Keratinocyte (primary cell): ENCODE measurements around the gene ZNF816. TPM values are rescaled to one million over a fixed set of nuclear protein-coding genes. Genes with fewer than 3 reads are reported as not detected.

ENCODE experiments used
- DNase-seq: peaks from one replicate; pipeline ENCODE4 v3.0.0-alpha.2; 2011; ENCODE audit warnings: low read depth, missing footprints, low spot score
- FAIRE-seq: peaks from 2 replicates; lab custom pipeline; 2011; peaks lifted over from hg19 to GRCh38; lab: Jason Lieb, UNC
- H2AFZ ChIP-seq: 2 replicates; pipeline ENCODE4 v1.6.0; 2012; ENCODE audit warnings: low read length, control low read depth, inconsistent platforms; ENCODE audit not compliant: control insufficient read depth
- H3K27ac ChIP-seq: 2 replicates; pipeline ENCODE4 v1.5.1; 2011; ENCODE audit warnings: low read length; ENCODE audit not compliant: control insufficient read depth, insufficient read depth
- H3K27me3 ChIP-seq: 3 replicates; pipeline ENCODE4 v1.6.0; 2011; ENCODE audit warnings: low read length; ENCODE audit not compliant: control insufficient read depth, insufficient read depth; ENCODE audit errors: extremely low read depth
- H3K36me3 ChIP-seq, 2 experiments: 2 replicates in 1 of 2; 3 replicates in 1 of 2; pipeline ENCODE4 v1.5.1; 2011; ENCODE audit warnings: low read length in 2 of 2, mild to moderate bottlenecking in 1 of 2; ENCODE audit not compliant: control insufficient read depth in 2 of 2, insufficient read depth in 2 of 2; ENCODE audit errors: extremely low read depth in 1 of 2
- H3K4me1 ChIP-seq: 3 replicates; pipeline ENCODE4 v1.5.1; 2011; ENCODE audit warnings: low read length; ENCODE audit not compliant: control insufficient read depth, insufficient read depth; ENCODE audit errors: extremely low read depth
- H3K4me2 ChIP-seq: 3 replicates; pipeline ENCODE4 v1.6.0; 2011; ENCODE audit warnings: low read depth, low read length; ENCODE audit not compliant: control insufficient read depth, insufficient read depth; ENCODE audit errors: extremely low read depth
- H3K4me3 ChIP-seq, 3 experiments: fragments of 200-600 bp in 1 of 3; sonication (generic) in 1 of 3; 2 replicates in 2 of 3; 3 replicates in 1 of 3; pipeline ENCODE4 v1.5.1; 2011 to 2016; ENCODE audit warnings: low read length in 3 of 3, mild to moderate bottlenecking in 3 of 3, control low read depth in 2 of 3, inconsistent platforms in 1 of 3, low read depth in 1 of 3, mixed read lengths in 1 of 3, mixed run types in 1 of 3, moderate library complexity in 1 of 3; ENCODE audit not compliant: control insufficient read depth in 2 of 3, insufficient read depth in 2 of 3; ENCODE audit errors: extremely low read depth in 1 of 3
- H3K79me2 ChIP-seq: 2 replicates; pipeline ENCODE4 v1.6.0; 2012; ENCODE audit warnings: low read length; ENCODE audit not compliant: control insufficient read depth, insufficient read depth
- H3K9ac ChIP-seq: 3 replicates; pipeline ENCODE4 v1.6.0; 2011; ENCODE audit warnings: low read length; ENCODE audit not compliant: control insufficient read depth, insufficient read depth; ENCODE audit errors: extremely low read depth
- H3K9me1 ChIP-seq: 3 replicates; pipeline ENCODE4 v1.6.0; 2011; ENCODE audit warnings: low read length; ENCODE audit not compliant: control insufficient read depth, insufficient read depth; ENCODE audit errors: extremely low read depth
- H3K9me3 ChIP-seq: 2 replicates; pipeline ENCODE4 v1.5.1; 2012; ENCODE audit warnings: low read depth, low read length; ENCODE audit not compliant: control insufficient read depth
- H4K20me1 ChIP-seq: 3 replicates; pipeline ENCODE4 v1.6.0; 2011; ENCODE audit warnings: low read length; ENCODE audit not compliant: control insufficient read depth, insufficient read depth; ENCODE audit errors: extremely low read depth
- CTCF ChIP-seq, 3 experiments: IDR thresholded peaks in 1 of 3; conservative IDR thresholded peaks in 1 of 3; optimal IDR thresholded peaks in 1 of 3; 2 replicates in 2 of 3; 3 replicates in 1 of 3; pipeline versions ENCODE3 to v1.5.1; 2011; ENCODE audit warnings: low read length in 3 of 3, mild to moderate bottlenecking in 3 of 3, moderate library complexity in 2 of 3, control low read depth in 1 of 3, inconsistent platforms in 1 of 3; ENCODE audit not compliant: insufficient read depth in 2 of 3; ENCODE audit errors: extremely low read depth in 1 of 3
- EZH2 ChIP-seq: IDR thresholded peaks from one replicate; pipeline ENCODE4 v1.6.1; 2012; ENCODE audit warnings: inconsistent platforms, mild to moderate bottlenecking, low read length, moderate library complexity
- dilution Hi-C: fragments of 300-500 bp; cut with MboI; formaldehyde crosslinking; loops from one replicate; pipeline ENCODE4 v1.7.0; 2020; ENCODE audit warnings: low sequenced_read_pairs; ENCODE audit not compliant: extremely low pct_ligation_motif_present
- polyA minus RNA-seq, 3 experiments: library from RNA; depleted of rRNA, polyadenylated mRNA; stranded (reverse); fragments of >200 nt; gene quantifications; 1 replicate in 1 of 3; 2 replicates in 1 of 3; 3 replicates in 1 of 3; pipeline ENCODE4 v1.2.3, GENCODE V29; 2011
- polyA plus RNA-seq, 5 experiments: library from polyadenylated mRNA; depleted of rRNA in 3 of 5; stranded (reverse) in 3 of 5; stranded (forward) in 1 of 5; unstranded in 1 of 5; fragments of >200 nt; gene quantifications; 1 replicate in 1 of 5; 2 replicates in 3 of 5; 3 replicates in 1 of 5; pipeline versions ENCODE4 v1.2.1 to v1.2.3, GENCODE V29; 2011 to 2012; ENCODE audit warnings: missing spikeins in 2 of 5, low read depth in 1 of 5, low replicate concordance in 1 of 5

The ZNF816 gene
- polyA plus RNA-seq (2.1 to 5.1 TPM (median 4.3 TPM) in 3 replicates), polyA minus RNA-seq (2.3 to 8.5 TPM (median 5.1 TPM) in 3 replicates)
- 1.8 TPM for polyA plus RNA-seq (2011; ENCODE audit: low read depth)
- polyA plus RNA-seq (2011; cell fraction: cytosol; rRNA removed) = 2.0 and 4.7 TPM in 2 replicates
- polyA plus RNA-seq (2011; cell fraction: nucleus; rRNA removed) = 4.3 and 5.0 TPM in 2 replicates
- polyA plus RNA-seq (2012; ENCODE audit: low replicate concordance) = 3.7 and 5.9 TPM in 2 replicates
- 7.3 TPM for polyA minus RNA-seq (2011; cell fraction: cytosol; rRNA and poly(A)+ RNA removed)
- polyA minus RNA-seq (2011; cell fraction: nucleus; rRNA and poly(A)+ RNA removed) = 3.0 and 9.2 TPM in 2 replicates

GRCh38 chr19:52962394-52963246 is at the start of gene ZNF816:
Gene ZNF816 (minus strand): TSS chr19:52962881. CDS start chr19:52956089, 6,792 bp downstream.
- peak; percentile 50 for DNase-seq
- TF ChIP-seq EZH2 = no peak
- no peak for TF ChIP-seq CTCF (optimal IDR thresholded peaks at IDR 0.05 in 1 of 3, IDR thresholded peaks at IDR 0.05 in 1 of 3, conservative IDR thresholded peaks at IDR 0.05 in 1 of 3; ENCODE audit: extremely low read depth in 1 of 3, insufficient read depth in 2 of 3, low read length in 3 of 3)
- Histone ChIP-seq H4K20me1 (no peaks in the 10 kb centered on the region), H3K79me2 (peaks cover 15% of the 10 kb centered on the region), H3K9ac (peak within 1 kb of the TSS; percentile 79), H3K36me3 (peaks cover 0 to 3% of the 10 kb centered on the region in 2 experiments), H2AFZ (peak within 1 kb of the TSS; percentile 93), H3K9me1 (no peaks in the 10 kb centered on the region), H3K4me3 (peak within 1 kb of the TSS; percentile 77 to 84 (median 78)), H3K4me1 (peaks cover 17% of the 10 kb centered on the region), H3K27ac (peak within 1 kb of the TSS; percentile 57), H3K27me3 (no peaks in the 10 kb centered on the region), H3K4me2 (peak within 1 kb of the TSS; percentile 90), H3K9me3 (peaks cover 6% of the 10 kb centered on the region)
- dilution Hi-C loops = no loop called here
- peak; percentile 29 for FAIRE-seq

GRCh38 chr19:53012006-53012405 is 49.3 kb upstream of the ZNF816 start:
- Histone ChIP-seq H3K79me2 (no peaks in the 10 kb centered on the region), H3K27ac (no peak overlapping the region), H3K9me1 (no peaks in the 10 kb centered on the region), H3K9ac (no peak overlapping the region), H3K9me3 (no peaks in the 10 kb centered on the region), H3K4me2 (no peak overlapping the region), H2AFZ (no peak overlapping the region), H3K4me3 (no peak overlapping the region), H3K4me1 (no peaks in the 10 kb centered on the region), H3K36me3 (no peaks in the 10 kb centered on the region), H3K27me3 (no peaks in the 10 kb centered on the region), H4K20me1 (no peaks in the 10 kb centered on the region)
- FAIRE-seq (no peak), DNase-seq (no peak)
- TF ChIP-seq CTCF (optimal IDR thresholded peaks at IDR 0.05 in 1 of 3, IDR thresholded peaks at IDR 0.05 in 1 of 3, conservative IDR thresholded peaks at IDR 0.05 in 1 of 3; ENCODE audit: extremely low read depth in 1 of 3, insufficient read depth in 2 of 3, low read length in 3 of 3) (no peak), EZH2 (no peak)
- dilution Hi-C loops = no loop called here
